GM23338 (cell line): Measurements from ENCODE around the gene KIAA1755. TPM values are rescaled to one million over a fixed set of nuclear protein-coding genes. Genes with fewer than 3 reads are reported as not detected.

Experiments used
- ATAC-seq: fragments of 200-7000 bp; cut with Tn5 transposase; 3 replicates; pipeline ENCODE4 v1.9.1; 2020
- DNase-seq: peaks from one replicate; pipeline ENCODE4 v3.0.0-alpha.2; 2015; ENCODE audit warnings: low spot score
- H2AFZ ChIP-seq: fragments of 200-600 bp; sonication (generic); 2 replicates; pipeline ENCODE4 v1.8.0; 2016; ENCODE audit warnings: antibody characterized with exemption, mild to moderate bottlenecking, moderate library complexity
- H3F3A ChIP-seq: fragments of 200-600 bp; sonication (generic); replicated peaks from 2 replicates; pipeline ENCODE4 v1.8.0; 2017; ENCODE audit warnings: antibody characterized with exemption, mixed run types, low read depth
- H3K27ac ChIP-seq: fragments of 200-600 bp; sonication (generic); 2 replicates; pipeline ENCODE4 v1.6.1; 2016; ENCODE audit warnings: low read depth
- H3K27me3 ChIP-seq: fragments of 200-600 bp; sonication (generic); 2 replicates; pipeline ENCODE4 v1.8.0; 2016; ENCODE audit warnings: mild to moderate bottlenecking, mixed run types, moderate library complexity; ENCODE audit not compliant: insufficient read depth
- H3K36me3 ChIP-seq: fragments of 200-600 bp; sonication (generic); 2 replicates; pipeline ENCODE4 v1.8.0; 2016; ENCODE audit warnings: mild to moderate bottlenecking; ENCODE audit not compliant: insufficient read depth
- H3K4me1 ChIP-seq: fragments of 200-600 bp; sonication (generic); 2 replicates; pipeline ENCODE4 v1.8.0; 2016; ENCODE audit warnings: mild to moderate bottlenecking, moderate library complexity; ENCODE audit not compliant: insufficient read depth
- H3K4me2 ChIP-seq: fragments of 200-600 bp; sonication (generic); 2 replicates; pipeline ENCODE4 v1.7.1; 2017; ENCODE audit warnings: mixed run types
- H3K4me3 ChIP-seq: fragments of 200-600 bp; sonication (generic); 2 replicates; pipeline ENCODE4 v1.6.1; 2016; ENCODE audit warnings: mixed run types
- H3K79me2 ChIP-seq: fragments of 200-600 bp; sonication (generic); replicated peaks from 2 replicates; pipeline ENCODE4 v1.8.0; 2017; ENCODE audit warnings: mild to moderate bottlenecking; ENCODE audit not compliant: insufficient read depth
- H3K9me2 ChIP-seq: fragments of 200-600 bp; sonication (generic); 2 replicates; pipeline ENCODE4 v1.8.0; 2017; ENCODE audit not compliant: insufficient read depth
- H4K20me1 ChIP-seq: fragments of 200-600 bp; sonication (generic); replicated peaks from 2 replicates; pipeline ENCODE4 v1.8.0; 2017; ENCODE audit warnings: mild to moderate bottlenecking; ENCODE audit not compliant: insufficient read depth
- H3K27ac Mint-ChIP-seq: 2 replicates; pipeline ENCODE4 v1.8.0; 2020; ENCODE audit warnings: inconsistent platforms, mild to moderate bottlenecking, moderate library complexity, mixed read lengths
- H3K27me3 Mint-ChIP-seq: 3 replicates; pipeline ENCODE4 v1.8.0; 2022; ENCODE audit warnings: low read depth, mild to moderate bottlenecking, moderate library complexity, mixed read lengths, inconsistent platforms; ENCODE audit not compliant: insufficient read depth, poor library complexity
- H3K36me3 Mint-ChIP-seq: 3 replicates; pipeline ENCODE4 v1.8.0; 2021; ENCODE audit warnings: low read depth, mild to moderate bottlenecking, inconsistent platforms, moderate library complexity, mixed read lengths
- H3K4me1 Mint-ChIP-seq: 3 replicates; pipeline ENCODE4 v1.8.0; 2020; ENCODE audit warnings: mild to moderate bottlenecking, inconsistent platforms, mixed read lengths
- H3K4me3 Mint-ChIP-seq: 3 replicates; pipeline ENCODE4 v1.8.0; 2021; ENCODE audit warnings: moderate library complexity, mild to moderate bottlenecking, inconsistent platforms, mixed read lengths
- H3K9me3 Mint-ChIP-seq: 3 replicates; pipeline ENCODE4 v1.8.0; 2020; ENCODE audit warnings: moderate library complexity, mild to moderate bottlenecking, inconsistent platforms, mixed read lengths
- CREB1 ChIP-seq: fragments of 250-450 bp; sonication (Bioruptor Pico); IDR thresholded peaks from 2 replicates; pipeline ENCODE4 v1.5.0; 2020; ENCODE audit warnings: low read depth, mild to moderate bottlenecking, moderate library complexity
- EZH2 ChIP-seq: fragments of 200-600 bp; sonication (generic); IDR thresholded peaks from one replicate; pipeline ENCODE4 v1.8.0; 2017; ENCODE audit warnings: antibody characterized with exemption, mild to moderate bottlenecking, low read depth; ENCODE audit not compliant: unreplicated experiment
- EZH2phosphoT487 ChIP-seq: fragments of 200-600 bp; sonication (generic); IDR thresholded peaks from one replicate; pipeline ENCODE4 v1.8.1; 2018; ENCODE audit warnings: antibody characterized with exemption; ENCODE audit not compliant: unreplicated experiment
- JUNB ChIP-seq: IDR thresholded peaks from one replicate; pipeline ENCODE4 v1.6.1; 2016; ENCODE audit warnings: antibody characterized with exemption; ENCODE audit not compliant: unreplicated experiment
- NANOG ChIP-seq: IDR thresholded peaks from 2 replicates; pipeline ENCODE4 v1.6.1; 2016; ENCODE audit warnings: antibody characterized with exemption, borderline replicate concordance
- POLR2AphosphoS5 ChIP-seq: IDR thresholded peaks from 2 replicates; pipeline ENCODE4 v1.6.1; 2016; ENCODE audit warnings: antibody characterized with exemption, low read depth
- STAT1 ChIP-seq: IDR thresholded peaks from one replicate; pipeline ENCODE4 v1.6.1; 2016; ENCODE audit warnings: antibody characterized with exemption; ENCODE audit not compliant: unreplicated experiment
- ZNF114 ChIP-seq: fragments of 250-450 bp; sonication (Bioruptor Pico); IDR thresholded peaks from 2 replicates; pipeline ENCODE4 v1.5.0; 2020; ENCODE audit warnings: mild to moderate bottlenecking, moderate library complexity
- ZNF331 ChIP-seq: fragments of 250-450 bp; sonication (Bioruptor Pico); IDR thresholded peaks from 2 replicates; pipeline ENCODE4 v1.5.0; 2020; ENCODE audit warnings: low read depth, mild to moderate bottlenecking, moderate library complexity
- polyA plus RNA-seq: library from polyadenylated mRNA; unstranded; fragments of >200 nt; fragmentation: Nextera tagmentation; extraction: Ambion mirVana; gene quantifications from 2 replicates; pipeline ENCODE4 v1.2.1, GENCODE V29; 2016
- total RNA-seq: library from RNA; depleted of rRNA; stranded (reverse); fragments of >200 nt; shearing (Covaris generic); gene quantifications from 2 replicates; pipeline ENCODE4 v1.2.3, GENCODE V29; 2014
- TF ChIP-seq, protein P1 (sequence below), 2 experiments: fragments of 200-600 bp in 1 of 2; sonication (generic) in 1 of 2; conservative IDR thresholded peaks; 2 replicates each; pipeline versions ENCODE4 v1.5.1 to v1.6.1; 2016 to 2017; ENCODE audit warnings: antibody characterized with exemption in 2 of 2, low read depth in 2 of 2, mild to moderate bottlenecking in 2 of 2, moderate library complexity in 1 of 2
- TF ChIP-seq, protein P2 (sequence below): IDR thresholded peaks from one replicate; pipeline ENCODE4 v1.6.1; 2018; ENCODE audit warnings: antibody characterized with exemption; ENCODE audit not compliant: unreplicated experiment
- TF ChIP-seq, protein P3 (sequence below): fragments of 250-450 bp; sonication (Bioruptor Pico); IDR thresholded peaks from 2 replicates; pipeline ENCODE4 v1.5.0; 2020; ENCODE audit warnings: mild to moderate bottlenecking, moderate library complexity

Gene KIAA1755
- total and polyA plus RNA-seq, 2 experiments from 2014 or later, result 0.28 TPM; not detected in 1

DNA sequence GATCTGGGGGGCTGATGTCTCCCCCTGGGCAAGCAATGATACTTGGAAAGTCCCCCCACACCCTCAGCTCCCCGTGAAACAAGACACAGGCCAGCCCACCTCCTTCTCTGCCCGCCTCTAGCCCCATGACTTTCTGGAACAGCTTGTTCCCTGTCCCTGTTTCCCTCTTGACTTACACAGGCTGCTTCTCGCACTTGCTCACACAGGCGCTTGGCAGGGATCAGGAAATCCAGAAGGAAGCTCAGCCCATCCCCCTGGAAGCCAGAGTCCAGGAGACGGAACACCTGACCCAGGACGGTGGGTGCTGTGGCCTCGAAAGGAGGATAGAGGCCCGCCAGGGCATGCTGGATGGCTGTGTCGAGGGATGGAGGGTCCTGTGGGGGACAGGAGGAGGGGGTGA is 14.8 kb downstream of the KIAA1755 start (continued):
- TF ChIP-seq EZH2, result no peak
- TF ChIP-seq JUNB, result no peak
- TF ChIP-seq EZH2phosphoT487, result no peak
- no peak for TF ChIP-seq STAT1
- no peak for TF ChIP-seq POLR2AphosphoS5

DNA sequence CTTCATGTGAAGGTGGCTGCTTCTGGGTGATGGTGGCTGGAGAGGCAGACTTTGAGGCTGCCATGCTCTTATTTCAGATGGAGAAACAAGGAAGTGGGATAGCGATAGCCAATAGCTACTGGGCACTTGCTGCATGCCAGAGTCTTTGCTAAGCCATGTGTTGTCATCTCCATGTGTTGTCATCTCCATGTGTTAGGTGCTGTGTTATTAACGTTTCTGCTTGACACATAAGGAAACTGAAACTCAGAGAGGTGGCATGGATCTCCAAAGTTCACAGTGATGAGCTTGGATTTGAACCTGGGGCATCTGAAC is 16.9 kb downstream of the KIAA1755 start:
- H3K27me3 Mint-ChIP-seq, result peaks cover 3% of the 10 kb centered on the region
- DNase-seq (no peak), ATAC-seq (no peak)
- no peaks in the 10 kb centered on the region for H3F3A ChIP-seq
- H3K4me3 Mint-ChIP-seq, result no peak overlapping the region
- H3K27ac Mint-ChIP-seq, result no peak overlapping the region
- no peaks in the 10 kb centered on the region for H3K9me2 ChIP-seq
- no peaks in the 10 kb centered on the region for H3K4me1 ChIP-seq
- no peaks in the 10 kb centered on the region for H3K4me1 Mint-ChIP-seq
- peaks cover 60% of the 10 kb centered on the region for H3K9me3 Mint-ChIP-seq
- H3K4me2 ChIP-seq, result no peak overlapping the region
- no peak overlapping the region for H3K4me3 ChIP-seq
- H3K27me3 ChIP-seq, result no peaks in the 10 kb centered on the region
- peaks cover 10% of the 10 kb centered on the region for H3K36me3 Mint-ChIP-seq
- H3K79me2 ChIP-seq, result no peaks in the 10 kb centered on the region
- TF ChIP-seq STAT1 (no peak), CREB1 (CRISPR knock-in tag) (no peak), POLR2AphosphoS5 (no peak), EZH2phosphoT487 (no peak), NANOG (no peak), EZH2 (no peak), ZNF114 (CRISPR knock-in tag) (no peak), ZNF331 (CRISPR knock-in tag) (no peak), JUNB (no peak)
- TF ChIP-seq, protein P1, sequence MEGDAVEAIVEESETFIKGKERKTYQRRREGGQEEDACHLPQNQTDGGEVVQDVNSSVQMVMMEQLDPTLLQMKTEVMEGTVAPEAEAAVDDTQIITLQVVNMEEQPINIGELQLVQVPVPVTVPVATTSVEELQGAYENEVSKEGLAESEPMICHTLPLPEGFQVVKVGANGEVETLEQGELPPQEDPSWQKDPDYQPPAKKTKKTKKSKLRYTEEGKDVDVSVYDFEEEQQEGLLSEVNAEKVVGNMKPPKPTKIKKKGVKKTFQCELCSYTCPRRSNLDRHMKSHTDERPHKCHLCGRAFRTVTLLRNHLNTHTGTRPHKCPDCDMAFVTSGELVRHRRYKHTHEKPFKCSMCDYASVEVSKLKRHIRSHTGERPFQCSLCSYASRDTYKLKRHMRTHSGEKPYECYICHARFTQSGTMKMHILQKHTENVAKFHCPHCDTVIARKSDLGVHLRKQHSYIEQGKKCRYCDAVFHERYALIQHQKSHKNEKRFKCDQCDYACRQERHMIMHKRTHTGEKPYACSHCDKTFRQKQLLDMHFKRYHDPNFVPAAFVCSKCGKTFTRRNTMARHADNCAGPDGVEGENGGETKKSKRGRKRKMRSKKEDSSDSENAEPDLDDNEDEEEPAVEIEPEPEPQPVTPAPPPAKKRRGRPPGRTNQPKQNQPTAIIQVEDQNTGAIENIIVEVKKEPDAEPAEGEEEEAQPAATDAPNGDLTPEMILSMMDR (conservative IDR thresholded peaks at IDR 0.05; ENCODE audit: low read depth in 2 of 2), result no peak
- TF ChIP-seq, protein P2, sequence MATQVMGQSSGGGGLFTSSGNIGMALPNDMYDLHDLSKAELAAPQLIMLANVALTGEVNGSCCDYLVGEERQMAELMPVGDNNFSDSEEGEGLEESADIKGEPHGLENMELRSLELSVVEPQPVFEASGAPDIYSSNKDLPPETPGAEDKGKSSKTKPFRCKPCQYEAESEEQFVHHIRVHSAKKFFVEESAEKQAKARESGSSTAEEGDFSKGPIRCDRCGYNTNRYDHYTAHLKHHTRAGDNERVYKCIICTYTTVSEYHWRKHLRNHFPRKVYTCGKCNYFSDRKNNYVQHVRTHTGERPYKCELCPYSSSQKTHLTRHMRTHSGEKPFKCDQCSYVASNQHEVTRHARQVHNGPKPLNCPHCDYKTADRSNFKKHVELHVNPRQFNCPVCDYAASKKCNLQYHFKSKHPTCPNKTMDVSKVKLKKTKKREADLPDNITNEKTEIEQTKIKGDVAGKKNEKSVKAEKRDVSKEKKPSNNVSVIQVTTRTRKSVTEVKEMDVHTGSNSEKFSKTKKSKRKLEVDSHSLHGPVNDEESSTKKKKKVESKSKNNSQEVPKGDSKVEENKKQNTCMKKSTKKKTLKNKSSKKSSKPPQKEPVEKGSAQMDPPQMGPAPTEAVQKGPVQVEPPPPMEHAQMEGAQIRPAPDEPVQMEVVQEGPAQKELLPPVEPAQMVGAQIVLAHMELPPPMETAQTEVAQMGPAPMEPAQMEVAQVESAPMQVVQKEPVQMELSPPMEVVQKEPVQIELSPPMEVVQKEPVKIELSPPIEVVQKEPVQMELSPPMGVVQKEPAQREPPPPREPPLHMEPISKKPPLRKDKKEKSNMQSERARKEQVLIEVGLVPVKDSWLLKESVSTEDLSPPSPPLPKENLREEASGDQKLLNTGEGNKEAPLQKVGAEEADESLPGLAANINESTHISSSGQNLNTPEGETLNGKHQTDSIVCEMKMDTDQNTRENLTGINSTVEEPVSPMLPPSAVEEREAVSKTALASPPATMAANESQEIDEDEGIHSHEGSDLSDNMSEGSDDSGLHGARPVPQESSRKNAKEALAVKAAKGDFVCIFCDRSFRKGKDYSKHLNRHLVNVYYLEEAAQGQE, result no peak
- TF ChIP-seq, protein P3, sequence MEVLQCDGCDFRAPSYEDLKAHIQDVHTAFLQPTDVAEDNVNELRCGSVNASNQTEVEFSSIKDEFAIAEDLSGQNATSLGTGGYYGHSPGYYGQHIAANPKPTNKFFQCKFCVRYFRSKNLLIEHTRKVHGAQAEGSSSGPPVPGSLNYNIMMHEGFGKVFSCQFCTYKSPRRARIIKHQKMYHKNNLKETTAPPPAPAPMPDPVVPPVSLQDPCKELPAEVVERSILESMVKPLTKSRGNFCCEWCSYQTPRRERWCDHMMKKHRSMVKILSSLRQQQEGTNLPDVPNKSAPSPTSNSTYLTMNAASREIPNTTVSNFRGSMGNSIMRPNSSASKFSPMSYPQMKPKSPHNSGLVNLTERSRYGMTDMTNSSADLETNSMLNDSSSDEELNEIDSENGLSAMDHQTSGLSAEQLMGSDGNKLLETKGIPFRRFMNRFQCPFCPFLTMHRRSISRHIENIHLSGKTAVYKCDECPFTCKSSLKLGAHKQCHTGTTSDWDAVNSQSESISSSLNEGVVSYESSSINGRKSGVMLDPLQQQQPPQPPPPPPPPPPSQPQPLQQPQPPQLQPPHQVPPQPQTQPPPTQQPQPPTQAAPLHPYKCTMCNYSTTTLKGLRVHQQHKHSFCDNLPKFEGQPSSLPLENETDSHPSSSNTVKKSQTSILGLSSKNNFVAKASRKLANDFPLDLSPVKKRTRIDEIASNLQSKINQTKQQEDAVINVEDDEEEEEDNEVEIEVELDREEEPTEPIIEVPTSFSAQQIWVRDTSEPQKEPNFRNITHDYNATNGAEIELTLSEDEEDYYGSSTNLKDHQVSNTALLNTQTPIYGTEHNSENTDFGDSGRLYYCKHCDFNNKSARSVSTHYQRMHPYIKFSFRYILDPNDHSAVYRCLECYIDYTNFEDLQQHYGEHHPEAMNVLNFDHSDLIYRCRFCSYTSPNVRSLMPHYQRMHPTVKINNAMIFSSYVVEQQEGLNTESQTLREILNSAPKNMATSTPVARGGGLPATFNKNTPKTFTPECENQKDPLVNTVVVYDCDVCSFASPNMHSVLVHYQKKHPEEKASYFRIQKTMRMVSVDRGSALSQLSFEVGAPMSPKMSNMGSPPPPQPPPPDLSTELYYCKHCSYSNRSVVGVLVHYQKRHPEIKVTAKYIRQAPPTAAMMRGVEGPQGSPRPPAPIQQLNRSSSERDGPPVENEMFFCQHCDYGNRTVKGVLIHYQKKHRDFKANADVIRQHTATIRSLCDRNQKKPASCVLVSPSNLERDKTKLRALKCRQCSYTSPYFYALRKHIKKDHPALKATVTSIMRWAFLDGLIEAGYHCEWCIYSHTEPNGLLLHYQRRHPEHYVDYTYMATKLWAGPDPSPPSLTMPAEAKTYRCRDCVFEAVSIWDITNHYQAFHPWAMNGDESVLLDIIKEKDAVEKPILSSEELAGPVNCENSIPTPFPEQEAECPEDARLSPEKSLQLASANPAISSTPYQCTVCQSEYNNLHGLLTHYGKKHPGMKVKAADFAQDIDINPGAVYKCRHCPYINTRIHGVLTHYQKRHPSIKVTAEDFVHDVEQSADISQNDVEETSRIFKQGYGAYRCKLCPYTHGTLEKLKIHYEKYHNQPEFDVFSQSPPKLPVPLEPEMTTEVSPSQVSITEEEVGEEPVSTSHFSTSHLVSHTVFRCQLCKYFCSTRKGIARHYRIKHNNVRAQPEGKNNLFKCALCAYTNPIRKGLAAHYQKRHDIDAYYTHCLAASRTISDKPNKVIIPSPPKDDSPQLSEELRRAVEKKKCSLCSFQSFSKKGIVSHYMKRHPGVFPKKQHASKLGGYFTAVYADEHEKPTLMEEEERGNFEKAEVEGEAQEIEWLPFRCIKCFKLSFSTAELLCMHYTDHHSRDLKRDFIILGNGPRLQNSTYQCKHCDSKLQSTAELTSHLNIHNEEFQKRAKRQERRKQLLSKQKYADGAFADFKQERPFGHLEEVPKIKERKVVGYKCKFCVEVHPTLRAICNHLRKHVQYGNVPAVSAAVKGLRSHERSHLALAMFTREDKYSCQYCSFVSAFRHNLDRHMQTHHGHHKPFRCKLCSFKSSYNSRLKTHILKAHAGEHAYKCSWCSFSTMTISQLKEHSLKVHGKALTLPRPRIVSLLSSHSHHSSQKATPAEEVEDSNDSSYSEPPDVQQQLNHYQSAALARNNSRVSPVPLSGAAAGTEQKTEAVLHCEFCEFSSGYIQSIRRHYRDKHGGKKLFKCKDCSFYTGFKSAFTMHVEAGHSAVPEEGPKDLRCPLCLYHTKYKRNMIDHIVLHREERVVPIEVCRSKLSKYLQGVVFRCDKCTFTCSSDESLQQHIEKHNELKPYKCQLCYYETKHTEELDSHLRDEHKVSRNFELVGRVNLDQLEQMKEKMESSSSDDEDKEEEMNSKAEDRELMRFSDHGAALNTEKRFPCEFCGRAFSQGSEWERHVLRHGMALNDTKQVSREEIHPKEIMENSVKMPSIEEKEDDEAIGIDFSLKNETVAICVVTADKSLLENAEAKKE (CRISPR knock-in tag), result no peak
- no peak overlapping the region for H2AFZ ChIP-seq
- no peaks in the 10 kb centered on the region for H4K20me1 ChIP-seq
- no peak overlapping the region for H3K27ac ChIP-seq
- no peaks in the 10 kb centered on the region for H3K36me3 ChIP-seq
